HepG2 (cell line): Measurements from ENCODE around the gene GPT2. TPM values are rescaled to one million over a fixed set of nuclear protein-coding genes. Genes with fewer than 3 reads are reported as not detected.

ENCODE experiments used
- KAT2B ChIP-seq: fragments of 150-350 bp; IDR thresholded peaks from 2 replicates; pipeline ENCODE4 v1.6.1; 2014; ENCODE audit warnings: low read depth, low read length, borderline replicate concordance
- MAFG ChIP-seq: sonication (generic); formaldehyde crosslinking; IDR thresholded peaks from 2 replicates; pipeline ENCODE4 v1.5.1; 2020; ENCODE audit warnings: mild to moderate bottlenecking, missing genetic modification reagents
- SNAPC2 ChIP-seq: sonication (generic); formaldehyde crosslinking; IDR thresholded peaks from 2 replicates; pipeline ENCODE4 v1.8.1; 2022; ENCODE audit warnings: mild to moderate bottlenecking, missing genetic modification reagents
- SYNCRIP ChIP-seq: fragments of 200-400 bp; formaldehyde crosslinking; IDR thresholded peaks from 2 replicates; pipeline ENCODE4 v1.6.1; 2018; ENCODE audit warnings: mild to moderate bottlenecking, low read depth, low read length; ENCODE audit not compliant: insufficient read depth
- ZFP36 ChIP-seq: fragments of 150-350 bp; IDR thresholded peaks from 2 replicates; pipeline ENCODE4 v1.6.1; 2018; ENCODE audit warnings: borderline replicate concordance, low read length, low read depth; ENCODE audit not compliant: partially characterized antibody
- ZNF224 ChIP-seq: sonication (generic); formaldehyde crosslinking; IDR thresholded peaks from 2 replicates; pipeline ENCODE4 v1.5.0; 2020; ENCODE audit warnings: mild to moderate bottlenecking, missing genetic modification reagents
- ZNF331 ChIP-seq: sonication (generic); formaldehyde crosslinking; IDR thresholded peaks from 2 replicates; pipeline ENCODE4 v1.4.0; 2020; ENCODE audit warnings: missing genetic modification reagents
- ZNF775 ChIP-seq: sonication (generic); formaldehyde crosslinking; IDR thresholded peaks from 2 replicates; pipeline ENCODE4 v1.4.0; 2020; ENCODE audit warnings: missing genetic modification reagents, mild to moderate bottlenecking, moderate library complexity, borderline replicate concordance
- polyA plus RNA-seq, 8 experiments: library from polyadenylated mRNA; depleted of rRNA in 3 of 8; stranded (reverse) in 7 of 8; unstranded in 1 of 8; fragments of >200 nt; fragmentation: Illumina TruSeq in 4 of 8; extraction: Trizol in 4 of 8; gene quantifications; 2 replicates each; pipeline versions ENCODE4 v1.2.1 to v1.2.3, GENCODE V29; 2011 to 2016; ENCODE audit warnings: low read depth in 4 of 8, missing spikeins in 1 of 8, mixed read lengths in 1 of 8; ENCODE audit not compliant: insufficient read depth in 1 of 8
- total RNA-seq, 5 experiments: library from RNA; depleted of rRNA; stranded (reverse); fragments of >200 nt; fragmentation: Illumina TruSeq; extraction: Trizol; gene quantifications; 2 replicates each; pipeline ENCODE4 v1.2.3, GENCODE V29; 2016; ENCODE audit warnings: low read depth in 1 of 5
- TF ChIP-seq, protein P1 (sequence below), 2 experiments: sonication (generic) in 1 of 2; formaldehyde crosslinking in 1 of 2; IDR thresholded peaks; 2 replicates each; pipeline versions ENCODE4 v1.6.1 to v1.9.0; 2014 to 2022; ENCODE audit warnings: antibody characterized with exemption in 1 of 2, borderline replicate concordance in 1 of 2, inconsistent platforms in 1 of 2, low read depth in 1 of 2, missing genetic modification reagents in 1 of 2
- TF ChIP-seq, protein P2 (sequence below): sonication (generic); formaldehyde crosslinking; IDR thresholded peaks from 2 replicates; pipeline ENCODE4 v1.8.1; 2023; ENCODE audit warnings: mild to moderate bottlenecking, missing genetic modification reagents, borderline replicate concordance
- TF ChIP-seq, protein P3 (sequence below): sonication (generic); formaldehyde crosslinking; IDR thresholded peaks from 2 replicates; pipeline ENCODE4 v1.5.1; 2020; ENCODE audit warnings: missing genetic modification reagents, mild to moderate bottlenecking, borderline replicate concordance
- TF ChIP-seq, protein P4 (sequence below): sonication (generic); formaldehyde crosslinking; IDR thresholded peaks from 2 replicates; pipeline ENCODE4 v1.4.0; 2020; ENCODE audit warnings: missing genetic modification reagents
- TF ChIP-seq, protein P5 (sequence below): sonication (generic); formaldehyde crosslinking; IDR thresholded peaks from 2 replicates; pipeline ENCODE4 v1.5.0; 2020; ENCODE audit warnings: missing genetic modification reagents, mild to moderate bottlenecking, borderline replicate concordance

The GPT2 gene
- total and polyA plus RNA-seq, 2 of the 13 experiments (the other 11 are each of a cell fraction or from before 2014, with no cell fraction given) = 138 to 267 TPM

DNA sequence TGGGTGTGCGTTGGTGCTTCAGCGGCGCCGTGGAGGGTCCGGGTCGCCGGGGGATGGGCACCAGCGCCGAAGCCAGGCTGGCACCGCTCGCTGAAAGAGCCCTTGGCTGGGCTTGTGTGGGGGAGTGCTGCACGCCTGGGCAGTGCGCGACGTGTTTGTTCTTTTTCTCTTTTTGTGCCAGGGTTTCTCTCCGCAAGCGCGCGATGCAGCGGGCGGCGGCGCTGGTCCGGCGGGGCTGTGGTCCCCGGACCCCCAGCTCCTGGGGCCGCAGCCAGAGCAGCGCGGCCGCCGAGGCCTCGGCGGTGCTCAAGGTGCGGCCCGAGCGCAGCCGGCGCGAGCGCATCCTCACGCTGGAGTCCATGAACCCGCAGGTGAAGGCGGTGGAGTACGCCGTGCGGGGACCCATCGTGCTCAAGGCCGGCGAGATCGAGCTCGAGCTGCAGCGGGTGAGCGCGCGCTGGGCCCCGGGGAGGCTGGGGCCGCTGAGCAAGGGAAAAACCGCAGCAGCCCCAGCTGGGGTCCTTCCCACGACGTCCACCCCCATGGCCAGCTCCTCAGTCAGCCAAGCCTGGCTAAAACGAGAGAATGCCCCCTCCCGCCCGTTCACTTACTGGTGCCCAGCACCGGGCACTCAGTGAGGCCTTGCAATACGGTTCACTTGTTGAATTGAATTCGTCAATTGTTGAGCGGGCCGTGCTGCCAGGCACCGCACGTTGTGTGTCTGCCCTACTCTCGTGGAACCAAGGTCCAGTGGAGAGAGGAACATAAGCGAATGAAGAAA is 541 bp downstream of the GPT2 start (continued):
- TF ChIP-seq, protein P1, sequence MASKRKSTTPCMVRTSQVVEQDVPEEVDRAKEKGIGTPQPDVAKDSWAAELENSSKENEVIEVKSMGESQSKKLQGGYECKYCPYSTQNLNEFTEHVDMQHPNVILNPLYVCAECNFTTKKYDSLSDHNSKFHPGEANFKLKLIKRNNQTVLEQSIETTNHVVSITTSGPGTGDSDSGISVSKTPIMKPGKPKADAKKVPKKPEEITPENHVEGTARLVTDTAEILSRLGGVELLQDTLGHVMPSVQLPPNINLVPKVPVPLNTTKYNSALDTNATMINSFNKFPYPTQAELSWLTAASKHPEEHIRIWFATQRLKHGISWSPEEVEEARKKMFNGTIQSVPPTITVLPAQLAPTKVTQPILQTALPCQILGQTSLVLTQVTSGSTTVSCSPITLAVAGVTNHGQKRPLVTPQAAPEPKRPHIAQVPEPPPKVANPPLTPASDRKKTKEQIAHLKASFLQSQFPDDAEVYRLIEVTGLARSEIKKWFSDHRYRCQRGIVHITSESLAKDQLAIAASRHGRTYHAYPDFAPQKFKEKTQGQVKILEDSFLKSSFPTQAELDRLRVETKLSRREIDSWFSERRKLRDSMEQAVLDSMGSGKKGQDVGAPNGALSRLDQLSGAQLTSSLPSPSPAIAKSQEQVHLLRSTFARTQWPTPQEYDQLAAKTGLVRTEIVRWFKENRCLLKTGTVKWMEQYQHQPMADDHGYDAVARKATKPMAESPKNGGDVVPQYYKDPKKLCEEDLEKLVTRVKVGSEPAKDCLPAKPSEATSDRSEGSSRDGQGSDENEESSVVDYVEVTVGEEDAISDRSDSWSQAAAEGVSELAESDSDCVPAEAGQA (IDR thresholded peaks at IDR 0.05; ENCODE audit: low read depth) = no peak
- TF ChIP-seq, protein P1 (CRISPR knock-in tag; IDR thresholded peaks at IDR 0.05; ENCODE audit: borderline replicate concordance) = 0 out of 2 replicates have a peak, but pooled peaks have one; percentile 19
- TF ChIP-seq ZNF224 (CRISPR knock-in tag) (0 out of 2 replicates have a peak, but pooled peaks have one; percentile 31), KAT2B (no peak), ZNF775 (0 out of 2 replicates have a peak, but pooled peaks have one; percentile 36), SYNCRIP (no peak), SNAPC2 (CRISPR knock-in tag) (no peak), MAFG (CRISPR knock-in tag) (no peak), ZNF331 (CRISPR knock-in tag) (no peak), ZFP36 (no peak)
- TF ChIP-seq, protein P2, sequence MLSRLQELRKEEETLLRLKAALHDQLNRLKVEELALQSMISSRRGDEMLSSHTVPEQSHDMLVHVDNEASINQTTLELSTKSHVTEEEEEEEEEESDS = no peak
- TF ChIP-seq, protein P3, sequence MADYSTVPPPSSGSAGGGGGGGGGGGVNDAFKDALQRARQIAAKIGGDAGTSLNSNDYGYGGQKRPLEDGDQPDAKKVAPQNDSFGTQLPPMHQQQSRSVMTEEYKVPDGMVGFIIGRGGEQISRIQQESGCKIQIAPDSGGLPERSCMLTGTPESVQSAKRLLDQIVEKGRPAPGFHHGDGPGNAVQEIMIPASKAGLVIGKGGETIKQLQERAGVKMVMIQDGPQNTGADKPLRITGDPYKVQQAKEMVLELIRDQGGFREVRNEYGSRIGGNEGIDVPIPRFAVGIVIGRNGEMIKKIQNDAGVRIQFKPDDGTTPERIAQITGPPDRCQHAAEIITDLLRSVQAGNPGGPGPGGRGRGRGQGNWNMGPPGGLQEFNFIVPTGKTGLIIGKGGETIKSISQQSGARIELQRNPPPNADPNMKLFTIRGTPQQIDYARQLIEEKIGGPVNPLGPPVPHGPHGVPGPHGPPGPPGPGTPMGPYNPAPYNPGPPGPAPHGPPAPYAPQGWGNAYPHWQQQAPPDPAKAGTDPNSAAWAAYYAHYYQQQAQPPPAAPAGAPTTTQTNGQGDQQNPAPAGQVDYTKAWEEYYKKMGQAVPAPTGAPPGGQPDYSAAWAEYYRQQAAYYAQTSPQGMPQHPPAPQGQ (CRISPR knock-in tag) = no peak
- TF ChIP-seq, protein P4, sequence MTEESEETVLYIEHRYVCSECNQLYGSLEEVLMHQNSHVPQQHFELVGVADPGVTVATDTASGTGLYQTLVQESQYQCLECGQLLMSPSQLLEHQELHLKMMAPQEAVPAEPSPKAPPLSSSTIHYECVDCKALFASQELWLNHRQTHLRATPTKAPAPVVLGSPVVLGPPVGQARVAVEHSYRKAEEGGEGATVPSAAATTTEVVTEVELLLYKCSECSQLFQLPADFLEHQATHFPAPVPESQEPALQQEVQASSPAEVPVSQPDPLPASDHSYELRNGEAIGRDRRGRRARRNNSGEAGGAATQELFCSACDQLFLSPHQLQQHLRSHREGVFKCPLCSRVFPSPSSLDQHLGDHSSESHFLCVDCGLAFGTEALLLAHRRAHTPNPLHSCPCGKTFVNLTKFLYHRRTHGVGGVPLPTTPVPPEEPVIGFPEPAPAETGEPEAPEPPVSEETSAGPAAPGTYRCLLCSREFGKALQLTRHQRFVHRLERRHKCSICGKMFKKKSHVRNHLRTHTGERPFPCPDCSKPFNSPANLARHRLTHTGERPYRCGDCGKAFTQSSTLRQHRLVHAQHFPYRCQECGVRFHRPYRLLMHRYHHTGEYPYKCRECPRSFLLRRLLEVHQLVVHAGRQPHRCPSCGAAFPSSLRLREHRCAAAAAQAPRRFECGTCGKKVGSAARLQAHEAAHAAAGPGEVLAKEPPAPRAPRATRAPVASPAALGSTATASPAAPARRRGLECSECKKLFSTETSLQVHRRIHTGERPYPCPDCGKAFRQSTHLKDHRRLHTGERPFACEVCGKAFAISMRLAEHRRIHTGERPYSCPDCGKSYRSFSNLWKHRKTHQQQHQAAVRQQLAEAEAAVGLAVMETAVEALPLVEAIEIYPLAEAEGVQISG = no peak
- TF ChIP-seq, protein P5, sequence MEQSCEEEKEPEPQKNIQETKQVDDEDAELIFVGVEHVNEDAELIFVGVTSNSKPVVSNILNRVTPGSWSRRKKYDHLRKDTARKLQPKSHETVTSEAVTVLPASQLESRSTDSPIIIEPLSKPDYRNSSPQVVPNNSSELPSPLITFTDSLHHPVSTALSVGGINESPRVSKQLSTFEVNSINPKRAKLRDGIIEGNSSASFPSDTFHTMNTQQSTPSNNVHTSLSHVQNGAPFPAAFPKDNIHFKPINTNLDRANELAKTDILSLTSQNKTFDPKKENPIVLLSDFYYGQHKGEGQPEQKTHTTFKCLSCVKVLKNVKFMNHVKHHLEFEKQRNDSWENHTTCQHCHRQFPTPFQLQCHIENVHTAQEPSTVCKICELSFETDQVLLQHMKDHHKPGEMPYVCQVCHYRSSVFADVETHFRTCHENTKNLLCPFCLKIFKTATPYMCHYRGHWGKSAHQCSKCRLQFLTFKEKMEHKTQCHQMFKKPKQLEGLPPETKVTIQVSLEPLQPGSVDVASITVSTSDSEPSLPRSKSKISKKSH (CRISPR knock-in tag) = peak; percentile 8; the same call in 1 of the 2 replicates
